ENCODE results near the gene CDK1.
"Not testable (repeated sequence)": the region's sequence is repeated elsewhere in the genome, so short reads cannot be mapped to it uniquely, and the experiment has no call there.

CDK1 gene

GRCh38 chr10:60810437-60811182, 32.3 kb downstream of the CDK1 start:
- DNase-seq (ENCODE audit: low read depth in 1 of 2, low spot score in 1 of 2), result no peak

DNA sequence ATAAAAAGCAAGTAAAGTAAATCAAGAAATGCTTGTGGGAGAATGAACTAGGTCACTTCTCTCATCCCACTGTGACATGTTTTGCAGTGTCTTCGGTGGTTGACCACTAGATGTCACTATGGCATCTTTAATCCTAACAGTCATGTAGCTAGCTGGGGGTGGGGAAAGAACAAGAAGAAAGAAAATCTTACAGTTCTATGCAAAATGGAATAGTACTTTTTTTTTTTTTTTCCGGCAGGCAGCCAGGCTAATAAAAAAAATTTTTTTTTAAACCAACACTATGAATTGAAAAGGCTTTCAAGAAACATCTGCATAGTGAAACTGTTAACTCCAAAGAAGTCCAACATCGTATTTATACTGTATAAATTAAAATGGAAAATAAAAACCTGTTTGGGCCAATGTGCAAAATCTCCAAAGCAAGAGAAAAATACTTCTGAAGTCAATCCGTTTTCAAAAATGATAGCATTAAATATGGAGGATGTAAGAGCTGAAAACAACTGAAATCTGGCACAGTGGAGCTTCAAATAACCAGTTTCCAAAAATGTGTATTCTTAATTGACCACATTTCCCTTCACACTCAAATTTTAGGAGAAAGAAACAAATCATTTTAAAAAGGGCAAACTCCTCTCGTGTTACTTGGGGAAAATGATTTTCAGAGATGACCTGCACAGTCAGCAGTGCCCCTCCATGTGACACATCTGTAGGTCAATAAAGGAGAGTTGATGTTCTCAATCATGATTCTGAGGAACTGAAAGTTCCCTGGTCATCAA, 38.5 kb downstream of the CDK1 start:
- DNase-seq (ENCODE audit: low read depth in 1 of 2, low spot score in 1 of 2), result no peak

DNA sequence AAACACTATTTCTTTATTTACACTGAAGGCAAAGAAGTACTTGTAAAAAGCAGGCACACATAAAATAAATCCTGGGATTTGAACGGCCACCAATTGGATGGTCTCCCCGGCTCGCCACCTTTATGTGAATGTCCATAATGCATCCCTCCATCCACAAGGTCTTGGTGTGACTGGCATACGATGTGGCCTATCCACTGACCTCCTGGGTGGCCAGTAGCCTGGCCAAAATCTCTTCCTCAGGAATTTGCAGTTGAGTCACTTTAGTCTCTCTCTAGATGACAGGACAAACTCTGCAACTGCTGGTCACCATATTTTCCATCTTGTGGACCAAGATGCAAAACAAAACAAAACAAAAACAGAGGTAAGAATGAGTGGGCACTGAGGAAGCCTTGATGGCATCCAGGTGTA, 39.1 kb downstream of the CDK1 start:
- no peak for DNase-seq (ENCODE audit: low read depth in 1 of 2, low spot score in 1 of 2)

DNA sequence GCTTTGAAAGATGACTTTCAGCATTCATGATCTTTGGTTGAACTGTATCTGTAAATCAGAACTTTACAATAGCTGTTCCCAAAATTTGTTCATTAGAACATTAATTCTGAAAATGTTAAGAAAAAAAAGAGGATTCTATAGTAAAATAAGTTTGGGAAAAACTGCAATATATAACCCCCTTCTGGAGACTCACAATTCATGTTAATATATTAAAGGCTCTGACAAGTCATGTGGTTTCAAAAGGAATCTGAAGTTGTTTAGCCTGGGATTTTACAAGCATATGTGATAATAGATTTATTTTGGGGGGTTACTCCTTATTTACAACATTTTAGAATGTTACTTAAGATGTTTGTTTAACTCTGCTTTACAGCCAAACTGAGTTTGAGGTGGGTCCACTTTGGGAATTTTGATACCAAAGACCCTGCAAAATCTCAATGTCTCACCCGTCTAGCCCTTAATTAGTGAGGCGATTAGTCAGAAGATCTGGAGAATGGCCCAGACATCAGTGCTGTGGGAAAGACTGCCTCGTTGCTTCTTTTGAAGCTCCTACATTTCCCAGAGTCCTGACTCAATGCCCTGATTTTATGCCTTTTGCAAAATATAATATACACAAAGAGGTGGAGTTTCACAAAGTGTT, 40.0 kb downstream of the CDK1 start:
- DNase-seq (ENCODE audit: low read depth in 1 of 2, low spot score in 1 of 2), result no peak

DNA sequence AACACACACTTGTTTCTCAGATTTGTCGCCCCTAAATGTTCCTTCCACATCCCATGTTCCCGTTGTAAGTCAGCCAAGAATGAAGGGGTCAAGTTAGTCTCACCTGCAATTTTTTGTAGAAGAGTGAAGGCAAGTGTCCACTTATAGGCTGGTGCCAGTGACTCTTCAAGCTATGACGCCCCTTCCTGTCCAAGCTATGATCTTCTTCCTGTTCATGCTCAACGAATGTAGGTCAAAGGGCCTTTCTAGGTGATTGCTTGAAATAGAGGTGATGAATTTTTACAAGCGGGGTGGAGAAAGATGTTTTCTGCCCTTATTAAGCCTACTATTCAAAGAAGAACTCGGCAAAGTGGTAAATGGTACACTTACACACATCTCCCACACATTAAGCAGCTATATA, 41.0 kb downstream of the CDK1 start:
- no peak for DNase-seq (ENCODE audit: low read depth in 1 of 2, low spot score in 1 of 2)

- DNase-seq (ENCODE audit: low read depth in 1 of 2, low spot score in 1 of 2), result no peak
These were observed 41.9 kb downstream of the CDK1 start for GRCh38 chr10:60820093-60820754.

- no peak for DNase-seq (ENCODE audit: low read depth in 1 of 2, low spot score in 1 of 2)
These were observed 43.4 kb downstream of the CDK1 start for GRCh38 chr10:60821656-60822055.

- no peak for DNase-seq (ENCODE audit: low read depth in 1 of 2, low spot score in 1 of 2)
These were observed 44.5 kb downstream of the CDK1 start for GRCh38 chr10:60822809-60823208.

GRCh38 chr10:60823324-60823723, 45.0 kb downstream of the CDK1 start:
- DNase-seq (ENCODE audit: low read depth in 1 of 2, low spot score in 1 of 2), result no peak

GRCh38 chr10:60825520-60825919, 47.2 kb downstream of the CDK1 start:
- no peak for DNase-seq (ENCODE audit: low read depth in 1 of 2, low spot score in 1 of 2)

DNA sequence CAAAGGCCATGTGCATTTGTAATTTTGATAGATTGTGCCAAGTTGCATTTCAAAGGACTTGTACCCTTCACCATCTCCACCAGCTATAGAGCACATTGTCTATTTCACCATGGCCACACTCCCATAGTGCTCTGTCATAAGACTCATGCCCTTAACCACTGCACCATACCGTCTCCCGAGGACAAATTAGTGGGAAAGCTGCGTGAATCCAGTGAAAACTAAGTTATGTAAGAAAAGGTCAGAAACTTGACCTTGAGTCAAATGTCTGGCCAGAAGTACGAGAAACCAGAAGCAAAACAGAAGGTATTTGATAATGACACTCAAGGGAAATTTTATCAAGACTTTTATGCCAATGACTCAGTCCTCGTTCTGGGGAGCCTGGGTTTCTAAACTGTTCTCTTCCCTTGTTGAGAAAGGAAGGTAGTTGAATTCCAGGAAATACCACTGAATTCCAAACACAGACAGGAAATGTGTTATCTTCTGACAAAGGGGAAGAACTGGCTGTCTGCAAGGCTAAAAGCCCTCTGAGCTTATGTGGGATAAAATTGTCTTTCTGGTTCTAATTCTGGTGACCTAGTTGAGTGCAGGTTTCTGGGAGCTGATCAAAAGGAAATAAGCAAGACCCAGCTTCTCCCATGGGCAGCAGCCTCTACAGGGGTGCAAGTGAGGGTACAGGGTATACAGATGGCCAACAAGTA, 49.7 kb downstream of the CDK1 start:
- no peak for DNase-seq (ENCODE audit: low read depth in 1 of 2, low spot score in 1 of 2)

DNA sequence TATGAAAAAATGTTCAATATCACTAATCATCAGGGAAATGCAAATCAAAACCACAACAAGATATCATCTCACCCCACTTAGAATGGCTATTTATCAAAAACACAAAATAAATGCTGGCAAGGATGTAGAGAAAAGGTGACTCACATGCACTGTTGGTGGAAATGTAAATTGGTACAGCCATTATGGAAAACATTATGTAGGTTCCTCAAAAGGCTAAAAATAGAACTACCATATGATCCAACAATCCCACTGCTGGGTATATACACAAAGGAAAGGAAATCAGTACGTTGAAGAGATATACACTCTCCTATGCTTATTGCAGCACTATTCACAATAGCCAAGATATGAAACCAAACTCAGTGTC, 50.2 kb downstream of the CDK1 start:
- no peak for DNase-seq (ENCODE audit: low read depth in 1 of 2, low spot score in 1 of 2)

GRCh38 chr10:60832136-60832535, 53.9 kb downstream of the CDK1 start:
- DNase-seq (ENCODE audit: low read depth in 1 of 2, low spot score in 1 of 2), result not testable (repeated sequence)

DNA sequence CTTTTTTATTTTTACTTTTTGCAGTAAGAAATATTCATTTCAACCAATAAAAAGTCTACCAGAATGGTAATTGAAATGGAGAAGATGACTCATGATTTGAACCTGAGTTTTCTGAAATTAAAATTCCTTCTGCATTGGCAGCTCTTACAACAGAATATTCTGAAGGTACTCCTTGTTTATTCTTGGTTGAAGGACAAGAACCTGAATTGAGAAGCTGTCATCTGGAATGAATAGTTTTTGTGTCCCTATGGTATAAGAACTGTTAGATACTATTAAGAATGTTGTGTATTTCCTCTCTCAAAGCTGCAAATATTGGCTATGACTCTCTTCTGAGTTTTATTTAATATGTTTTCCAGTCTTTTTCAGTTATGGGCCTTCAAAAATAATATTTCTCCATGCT, 56.1 kb downstream of the CDK1 start:
- DNase-seq (ENCODE audit: low read depth in 1 of 2, low spot score in 1 of 2), result no peak

DNA sequence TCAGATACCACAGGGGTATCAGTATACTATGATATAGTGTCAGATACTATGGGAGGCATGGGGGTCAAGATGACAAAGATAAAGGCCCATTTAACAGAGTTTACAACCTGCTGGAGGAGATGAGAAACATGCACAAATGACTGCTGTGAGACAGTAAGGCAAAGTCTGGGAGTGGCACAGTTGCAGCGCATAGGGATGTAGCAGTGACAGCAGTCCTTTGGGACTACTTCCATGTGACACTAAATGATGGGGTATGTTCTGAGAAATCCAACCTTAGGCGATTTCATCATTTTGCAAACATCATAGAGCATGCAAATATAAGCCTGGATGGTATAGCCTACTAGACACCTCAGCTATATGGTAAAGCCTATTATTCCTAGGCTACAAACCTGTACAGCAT, 56.8 kb downstream of the CDK1 start:
- no peak for DNase-seq (ENCODE audit: low read depth in 1 of 2, low spot score in 1 of 2)

DNA sequence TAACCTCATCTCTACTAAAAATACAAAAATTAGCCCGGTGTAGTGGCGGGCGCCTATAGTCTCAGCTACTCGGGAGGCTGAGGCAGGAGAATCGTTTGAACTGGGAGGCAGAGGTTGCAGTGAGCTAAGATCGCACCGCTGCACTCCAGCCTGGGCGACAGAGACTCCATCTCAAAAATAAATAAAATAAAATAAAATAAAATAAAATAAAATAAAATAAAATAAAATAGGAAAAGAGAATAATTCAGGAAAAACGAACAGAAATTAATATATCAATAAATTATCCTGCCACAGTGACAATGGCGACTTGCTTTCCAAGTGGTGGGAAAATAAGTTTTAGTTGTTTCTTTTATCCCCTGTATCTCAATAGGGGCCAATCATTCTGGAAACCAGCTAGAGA, 62.9 kb downstream of the CDK1 start:
- DNase-seq (ENCODE audit: low read depth in 1 of 2, low spot score in 1 of 2), result not testable (repeated sequence)

DNA sequence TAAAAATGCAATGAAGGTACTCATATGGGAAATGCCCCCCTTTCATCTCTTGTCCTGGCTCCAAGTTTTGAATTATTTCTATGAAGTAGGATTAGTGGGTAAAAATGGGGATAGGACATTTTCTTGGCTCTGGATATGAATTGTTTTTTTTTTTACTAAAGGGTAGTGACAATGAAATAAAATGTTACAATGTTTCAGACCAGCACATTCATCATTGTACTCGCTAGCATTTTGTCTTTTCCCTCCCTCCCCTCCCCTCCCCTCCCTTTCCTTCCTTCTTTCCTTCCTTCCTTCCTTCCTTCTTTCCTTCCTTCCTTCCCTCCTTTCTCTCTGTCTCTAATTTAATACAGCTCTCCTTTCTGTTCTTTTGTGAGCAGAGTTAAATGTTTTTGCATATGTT, 64.4 kb downstream of the CDK1 start:
- DNase-seq (ENCODE audit: low read depth in 1 of 2, low spot score in 1 of 2), result no peak

Data from stimulated activated CD4-positive, alpha-beta T cell treated with anti-CD3 and anti-CD28 coated beads, Interleukin-15, amount 100 ng/mL, for 1 hour (primary cell).